Hepatocyte (in vitro differentiated cells): ENCODE data around the gene SLC12A1.

ENCODE experiments used
- EZH2 ChIP-seq: fragments of 200-600 bp; sonication (generic); IDR thresholded peaks from 2 replicates; pipeline ENCODE4 v1.6.1; 2016; ENCODE audit warnings: antibody characterized with exemption, mild to moderate bottlenecking, borderline replicate concordance
- EZH2phosphoT487 ChIP-seq: fragments of 200-600 bp; sonication (generic); IDR thresholded peaks from one replicate; pipeline ENCODE4 v1.6.1; 2018; ENCODE audit warnings: antibody characterized with exemption, mild to moderate bottlenecking, low read depth, moderate library complexity; ENCODE audit not compliant: unreplicated experiment, severe bottlenecking
- TF ChIP-seq, protein P1 (sequence below): fragments of 200-600 bp; sonication (generic); IDR thresholded peaks from 2 replicates; pipeline ENCODE4 v1.5.1; 2016; ENCODE audit warnings: antibody characterized with exemption, mild to moderate bottlenecking; ENCODE audit not compliant: poor library complexity

DNA sequence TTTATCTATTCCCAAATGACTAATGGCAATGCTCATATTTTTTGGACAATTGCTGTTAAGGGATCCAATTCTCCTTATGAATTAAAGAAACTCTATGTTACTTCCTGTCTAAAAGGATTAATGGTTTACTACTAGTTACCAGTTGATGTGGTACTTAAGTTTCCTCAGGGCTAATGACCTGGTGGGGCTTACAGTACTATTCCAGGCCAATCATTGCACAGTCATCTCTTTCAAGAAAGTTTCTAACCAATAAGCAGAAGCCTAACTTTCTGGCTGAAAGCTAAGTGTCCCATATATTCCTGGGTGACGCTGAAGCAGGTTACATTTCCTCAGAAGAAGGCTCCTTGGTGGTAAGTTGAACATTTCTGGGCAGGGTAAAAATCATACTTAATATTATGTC, at the start of gene SLC12A1:
- TF ChIP-seq, protein P1, sequence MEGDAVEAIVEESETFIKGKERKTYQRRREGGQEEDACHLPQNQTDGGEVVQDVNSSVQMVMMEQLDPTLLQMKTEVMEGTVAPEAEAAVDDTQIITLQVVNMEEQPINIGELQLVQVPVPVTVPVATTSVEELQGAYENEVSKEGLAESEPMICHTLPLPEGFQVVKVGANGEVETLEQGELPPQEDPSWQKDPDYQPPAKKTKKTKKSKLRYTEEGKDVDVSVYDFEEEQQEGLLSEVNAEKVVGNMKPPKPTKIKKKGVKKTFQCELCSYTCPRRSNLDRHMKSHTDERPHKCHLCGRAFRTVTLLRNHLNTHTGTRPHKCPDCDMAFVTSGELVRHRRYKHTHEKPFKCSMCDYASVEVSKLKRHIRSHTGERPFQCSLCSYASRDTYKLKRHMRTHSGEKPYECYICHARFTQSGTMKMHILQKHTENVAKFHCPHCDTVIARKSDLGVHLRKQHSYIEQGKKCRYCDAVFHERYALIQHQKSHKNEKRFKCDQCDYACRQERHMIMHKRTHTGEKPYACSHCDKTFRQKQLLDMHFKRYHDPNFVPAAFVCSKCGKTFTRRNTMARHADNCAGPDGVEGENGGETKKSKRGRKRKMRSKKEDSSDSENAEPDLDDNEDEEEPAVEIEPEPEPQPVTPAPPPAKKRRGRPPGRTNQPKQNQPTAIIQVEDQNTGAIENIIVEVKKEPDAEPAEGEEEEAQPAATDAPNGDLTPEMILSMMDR: no peak
- TF ChIP-seq EZH2phosphoT487 (no peak), EZH2 (no peak)
